Progenitor cell of endocrine pancreas (in vitro differentiated cells): ENCODE measurements around the gene CGREF1. TPM values are rescaled to one million over a fixed set of nuclear protein-coding genes. Genes with fewer than 3 reads are reported as not detected.

Experiments
- DNase-seq: peaks from one replicate; pipeline ENCODE4 v3.0.0; 2021; ENCODE audit warnings: low spot score; ENCODE audit not compliant: unreplicated experiment
- H3K27ac Mint-ChIP-seq: 2 replicates; pipeline ENCODE4 v1.8.0; 2021; ENCODE audit warnings: mild to moderate bottlenecking, moderate library complexity, mixed read lengths
- H3K27me3 Mint-ChIP-seq: 2 replicates; pipeline ENCODE4 v1.8.0; 2021; ENCODE audit warnings: mixed read lengths
- H3K36me3 Mint-ChIP-seq: 2 replicates; pipeline ENCODE4 v1.8.0; 2022; ENCODE audit warnings: mixed read lengths; ENCODE audit not compliant: insufficient read depth
- H3K4me1 Mint-ChIP-seq: 2 replicates; pipeline ENCODE4 v1.8.0; 2021; ENCODE audit warnings: low read depth, mixed read lengths
- H3K4me3 Mint-ChIP-seq: 2 replicates; pipeline ENCODE4 v1.8.0; 2021; ENCODE audit warnings: low read depth, mild to moderate bottlenecking, moderate library complexity, mixed read lengths
- H3K9me3 Mint-ChIP-seq: 2 replicates; pipeline ENCODE4 v1.8.0; 2021; ENCODE audit warnings: low read depth, mixed read lengths
- total RNA-seq: library from RNA; stranded (reverse); gene quantifications from 2 replicates; pipeline ENCODE4 v1.2.1, GENCODE V29; 2021
- TF ChIP-seq, protein P1 (sequence below): fragments of 200-600 bp; sonication (generic); IDR thresholded peaks from one replicate; pipeline ENCODE4 v1.5.0; 2021; ENCODE audit warnings: antibody characterized with exemption, mild to moderate bottlenecking; ENCODE audit not compliant: unreplicated experiment

The CGREF1 gene
- total RNA-seq, 1 donor from 2014 or later: 0.31 TPM

DNA sequence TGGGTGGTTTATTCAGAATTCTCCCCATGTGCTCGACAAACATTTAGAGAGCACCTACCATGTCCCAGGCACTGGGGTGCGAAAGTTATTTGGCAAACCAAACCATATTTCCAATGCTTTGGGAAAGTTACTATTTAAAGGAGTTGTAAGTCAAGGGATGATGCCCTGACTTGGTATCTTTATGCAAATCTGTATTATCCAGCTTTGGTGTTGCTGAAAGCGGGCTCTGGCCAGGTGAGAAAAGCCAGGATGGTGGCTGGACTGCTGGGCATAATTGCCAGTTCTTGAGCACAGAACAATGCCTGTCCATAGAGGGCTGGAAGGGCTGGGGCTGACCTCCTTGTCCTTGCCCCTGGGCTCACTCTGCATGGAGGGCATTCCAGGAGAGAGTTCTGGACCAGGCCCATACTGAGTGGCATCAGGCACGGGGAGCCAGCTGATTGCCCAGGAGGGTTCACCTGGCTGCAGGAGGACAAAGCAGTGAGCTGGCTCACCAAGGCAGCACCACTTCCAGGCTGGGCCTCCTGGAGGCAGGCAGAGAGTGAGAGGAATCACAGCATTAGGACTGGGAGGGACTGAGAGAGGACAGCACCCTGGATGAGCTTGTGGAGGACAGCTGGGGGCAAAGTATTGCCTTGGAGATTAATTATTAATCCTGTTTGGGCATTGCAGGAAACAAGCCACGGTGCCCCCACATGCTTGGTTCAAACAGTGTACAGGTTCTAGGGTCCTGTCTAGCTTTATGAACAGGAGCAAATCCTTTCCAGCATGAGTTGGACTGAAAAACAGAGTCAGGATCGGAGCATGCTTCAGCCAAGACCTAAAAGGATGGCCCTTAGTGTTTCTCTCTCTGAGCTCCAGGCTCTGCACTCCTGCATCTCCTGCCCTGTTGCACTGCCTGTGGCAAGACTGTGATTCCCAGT lies 25.2 kb downstream of the CGREF1 start:
- no peak for DNase-seq
- TF ChIP-seq, protein P1, sequence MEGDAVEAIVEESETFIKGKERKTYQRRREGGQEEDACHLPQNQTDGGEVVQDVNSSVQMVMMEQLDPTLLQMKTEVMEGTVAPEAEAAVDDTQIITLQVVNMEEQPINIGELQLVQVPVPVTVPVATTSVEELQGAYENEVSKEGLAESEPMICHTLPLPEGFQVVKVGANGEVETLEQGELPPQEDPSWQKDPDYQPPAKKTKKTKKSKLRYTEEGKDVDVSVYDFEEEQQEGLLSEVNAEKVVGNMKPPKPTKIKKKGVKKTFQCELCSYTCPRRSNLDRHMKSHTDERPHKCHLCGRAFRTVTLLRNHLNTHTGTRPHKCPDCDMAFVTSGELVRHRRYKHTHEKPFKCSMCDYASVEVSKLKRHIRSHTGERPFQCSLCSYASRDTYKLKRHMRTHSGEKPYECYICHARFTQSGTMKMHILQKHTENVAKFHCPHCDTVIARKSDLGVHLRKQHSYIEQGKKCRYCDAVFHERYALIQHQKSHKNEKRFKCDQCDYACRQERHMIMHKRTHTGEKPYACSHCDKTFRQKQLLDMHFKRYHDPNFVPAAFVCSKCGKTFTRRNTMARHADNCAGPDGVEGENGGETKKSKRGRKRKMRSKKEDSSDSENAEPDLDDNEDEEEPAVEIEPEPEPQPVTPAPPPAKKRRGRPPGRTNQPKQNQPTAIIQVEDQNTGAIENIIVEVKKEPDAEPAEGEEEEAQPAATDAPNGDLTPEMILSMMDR: no peak
- peaks cover 6% of the 10 kb centered on the region for H3K4me1 Mint-ChIP-seq
- H3K27ac Mint-ChIP-seq: peak overlapping the region; percentile 48
- no peaks in the 10 kb centered on the region for H3K9me3 Mint-ChIP-seq
- H3K4me3 Mint-ChIP-seq: no peak overlapping the region
- H3K27me3 Mint-ChIP-seq: peaks cover 1% of the 10 kb centered on the region
- H3K36me3 Mint-ChIP-seq: no peaks in the 10 kb centered on the region

DNA sequence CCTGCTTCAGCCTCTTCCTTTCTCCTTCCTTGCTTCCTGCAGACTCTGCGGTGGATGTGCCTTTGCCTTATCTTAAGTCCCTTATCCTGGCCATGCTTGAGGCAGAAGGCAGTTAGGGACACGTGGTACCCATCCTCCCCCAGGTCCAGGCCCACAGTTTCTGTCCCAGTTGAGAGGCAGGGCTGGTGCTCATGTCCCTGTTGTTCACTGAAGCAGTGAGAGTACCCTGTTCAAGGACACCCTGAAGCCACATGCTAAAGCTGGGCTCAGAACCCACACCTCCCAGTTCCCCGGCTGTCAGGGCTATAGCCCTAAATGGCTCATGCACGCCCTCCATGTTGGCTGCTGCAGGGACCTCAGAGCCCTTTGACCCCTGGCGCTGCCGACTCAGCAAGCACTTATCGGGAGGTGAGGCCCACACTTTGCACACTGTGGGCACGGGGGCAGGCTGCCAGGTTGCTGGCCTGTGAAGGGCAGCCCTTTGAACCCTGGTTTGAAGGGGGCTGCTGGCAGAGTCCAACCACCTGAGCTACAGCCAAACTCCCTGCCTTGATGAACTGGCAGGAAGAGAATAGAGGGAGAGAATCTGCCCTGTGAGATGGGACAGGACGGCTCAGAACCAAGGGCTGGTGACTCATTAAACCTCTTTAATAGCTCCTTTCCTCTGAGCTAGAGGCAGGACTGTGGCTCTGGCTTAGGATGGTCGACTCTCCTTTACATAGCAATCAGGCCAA lies 26.1 kb downstream of the CGREF1 start:
- DNase-seq: no peak
- H3K9me3 Mint-ChIP-seq: no peaks in the 10 kb centered on the region
- H3K27me3 Mint-ChIP-seq: peaks cover 5% of the 10 kb centered on the region
- TF ChIP-seq, protein P1: no peak
- H3K36me3 Mint-ChIP-seq: no peaks in the 10 kb centered on the region
- no peak overlapping the region for H3K4me3 Mint-ChIP-seq
- H3K27ac Mint-ChIP-seq: no peak overlapping the region
- H3K4me1 Mint-ChIP-seq: peaks cover 6% of the 10 kb centered on the region

DNA sequence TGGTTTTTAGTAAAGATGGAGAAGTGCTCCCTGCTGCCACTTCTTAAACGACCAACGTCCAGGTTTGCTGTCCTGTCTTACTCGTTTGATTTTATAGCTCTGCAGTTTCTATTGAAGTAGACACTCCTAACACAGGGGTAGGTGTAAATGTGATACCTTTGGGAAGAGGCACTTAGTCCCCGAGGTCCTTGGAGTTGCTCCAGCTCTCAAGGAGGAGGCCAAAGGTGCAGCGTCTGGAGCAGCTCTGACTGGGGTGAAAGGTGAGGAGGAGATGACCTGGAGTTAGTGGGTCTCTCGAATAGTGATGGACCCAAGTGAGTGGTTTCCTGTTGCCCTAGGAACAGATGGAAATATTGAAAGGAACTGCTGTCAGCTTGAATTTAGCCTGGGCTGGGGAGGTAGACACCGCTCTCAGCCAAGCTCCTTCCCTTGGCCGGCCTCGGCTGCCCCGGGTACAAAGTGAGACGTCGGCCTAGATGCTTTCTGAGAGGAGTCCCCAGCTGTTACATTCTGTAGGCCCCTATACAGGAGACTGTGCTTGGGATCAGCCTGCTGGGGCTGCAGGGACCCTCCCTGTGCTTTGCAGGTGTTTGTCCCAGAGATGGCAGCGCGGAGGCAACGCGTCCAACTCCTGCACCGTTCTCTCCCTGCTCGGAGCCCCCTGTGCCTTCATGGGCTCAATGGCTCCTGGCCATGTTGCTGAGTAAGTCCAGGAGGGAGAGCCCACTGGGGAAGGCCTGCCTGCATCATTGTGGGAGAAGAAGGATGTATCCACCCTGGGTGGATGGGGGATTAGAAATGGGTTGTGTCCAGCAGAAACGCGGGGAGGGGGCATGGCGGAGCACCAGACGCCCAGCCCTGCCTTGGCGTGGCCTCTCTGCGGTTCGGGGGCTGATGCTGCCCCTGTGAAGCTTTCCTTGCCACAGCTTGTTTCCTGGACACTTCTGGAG lies 26.9 kb downstream of the CGREF1 start:
- TF ChIP-seq, protein P1: no peak

DNA sequence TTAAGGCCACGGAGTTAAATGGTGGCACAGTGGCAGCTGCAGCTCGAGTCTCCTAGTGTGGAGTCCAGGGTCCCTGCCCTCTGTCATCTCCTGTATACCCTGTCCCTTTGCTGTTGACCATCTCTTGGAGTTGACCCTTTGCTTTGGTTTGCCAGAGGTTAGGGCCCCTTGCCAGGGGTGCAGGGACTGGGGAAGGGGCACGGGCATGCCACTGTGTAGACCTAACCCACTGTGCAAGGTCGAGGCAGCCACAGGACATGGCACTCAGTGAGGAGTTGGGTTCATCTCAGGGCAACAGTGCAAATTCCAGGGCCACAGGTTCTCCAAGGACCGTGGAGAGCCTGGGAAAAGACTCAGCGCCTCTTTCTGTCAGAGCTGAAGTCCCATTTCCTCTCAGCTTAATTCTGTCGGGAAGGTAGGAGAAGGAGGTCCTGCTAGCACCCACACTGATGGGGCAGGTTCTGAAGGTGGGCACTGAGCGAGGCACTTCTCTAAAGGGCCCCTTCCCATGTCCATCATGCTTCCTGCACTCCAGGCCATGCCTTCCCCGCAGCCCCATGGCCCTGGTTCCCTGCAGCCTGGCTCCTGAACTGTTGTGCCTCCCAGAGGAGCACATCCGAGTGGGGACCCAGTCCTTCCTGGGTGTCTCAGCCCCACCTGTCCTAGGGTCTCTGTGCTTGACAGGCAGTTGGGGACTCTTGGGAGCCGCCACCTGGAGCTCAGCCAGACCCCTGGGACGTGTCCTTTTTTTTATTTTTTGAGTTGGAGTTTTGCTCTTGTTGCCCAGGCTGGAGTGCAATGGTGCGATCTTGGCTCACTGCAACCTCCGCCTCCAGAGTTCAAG lies 29.6 kb downstream of the CGREF1 start:
- no peak overlapping the region for H3K27ac Mint-ChIP-seq

More for the DNA sequence above, 26.9 kb downstream of the CGREF1 start:
- no peaks in the 10 kb centered on the region for H3K9me3 Mint-ChIP-seq
- peaks cover 14% of the 10 kb centered on the region for H3K27me3 Mint-ChIP-seq
- H3K4me3 Mint-ChIP-seq: no peak overlapping the region
- no peak for DNase-seq
- H3K4me1 Mint-ChIP-seq: peaks cover 8% of the 10 kb centered on the region
- peak overlapping the region; percentile 43 for H3K27ac Mint-ChIP-seq
- H3K36me3 Mint-ChIP-seq: no peaks in the 10 kb centered on the region

More for the DNA sequence above, 29.6 kb downstream of the CGREF1 start:
- peaks cover 26% of the 10 kb centered on the region for H3K27me3 Mint-ChIP-seq
- DNase-seq: no peak
- no peak overlapping the region for H3K4me3 Mint-ChIP-seq
- peaks cover 7% of the 10 kb centered on the region for H3K4me1 Mint-ChIP-seq
- H3K36me3 Mint-ChIP-seq: no peaks in the 10 kb centered on the region
- no peaks in the 10 kb centered on the region for H3K9me3 Mint-ChIP-seq
- TF ChIP-seq, protein P1: no peak
